M059J (cell line): ENCODE data around the gene SORCS2. TPM values are rescaled to one million over a fixed set of nuclear protein-coding genes. Genes with fewer than 3 reads are reported as not detected.

Source experiments
- DNase-seq: peaks from one replicate; pipeline ENCODE4 v3.0.0-alpha.2; 2012; ENCODE audit warnings: low read depth
- total RNA-seq: library from RNA; depleted of rRNA; stranded (reverse); fragments of >200 nt; shearing (Covaris generic); gene quantifications from 2 replicates; pipeline ENCODE4 v1.2.3, GENCODE V29; 2014; rRNA removed

SORCS2 gene
- total RNA-seq, 1 experiment from 2014 or later: 0.02 TPM

GRCh38 chr4:7788694-7789425, 596.5 kb downstream of the SORCS2 start:
- DNase-seq: no peak

DNA sequence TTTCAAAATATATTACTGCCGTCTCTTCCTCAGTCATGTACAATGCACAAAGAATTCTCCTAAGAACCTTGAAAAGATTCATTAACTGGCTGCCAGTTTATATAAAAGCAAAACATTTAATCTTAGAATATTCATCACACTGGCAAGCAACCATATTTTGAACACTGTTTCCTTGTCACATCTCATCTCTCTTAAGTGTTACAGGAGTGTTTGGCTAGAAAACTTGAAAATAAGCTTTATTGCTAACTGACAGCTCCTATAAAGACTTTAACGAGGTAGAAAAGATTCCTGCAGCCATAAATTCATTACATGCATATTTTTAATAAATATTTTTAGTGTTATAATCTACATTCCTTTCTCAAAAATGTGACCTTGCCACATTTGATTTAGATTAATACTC, 597.7 kb downstream of the SORCS2 start:
- no peak for DNase-seq

GRCh38 chr4:7790999-7791398, 598.7 kb downstream of the SORCS2 start:
- DNase-seq: no peak

Other genes starting within 250 kb of the SORCS2 start
- gene TADA2B, start 149.2 kb upstream of the SORCS2 start, total RNA-seq: 7.6 and 11.0 TPM in 2 replicates
- gene GRPEL1, start 124.5 kb upstream of the SORCS2 start, total RNA-seq: 36.7 and 52.5 TPM in 2 replicates
- gene PSAPL1, start 242.4 kb downstream of the SORCS2 start, total RNA-seq: not detected in 2 replicates